Measurements from ENCODE around the gene TSSK3. TPM values are rescaled to one million over a fixed set of nuclear protein-coding genes. Genes with fewer than 3 reads are reported as not detected.

TSSK3 gene
- total and polyA plus RNA-seq, 9 of the 15 experiments (the other 6 are each of a cell fraction or from before 2014, with no cell fraction given): 0.27 to 2.8 (median 1.9) TPM

DNA sequence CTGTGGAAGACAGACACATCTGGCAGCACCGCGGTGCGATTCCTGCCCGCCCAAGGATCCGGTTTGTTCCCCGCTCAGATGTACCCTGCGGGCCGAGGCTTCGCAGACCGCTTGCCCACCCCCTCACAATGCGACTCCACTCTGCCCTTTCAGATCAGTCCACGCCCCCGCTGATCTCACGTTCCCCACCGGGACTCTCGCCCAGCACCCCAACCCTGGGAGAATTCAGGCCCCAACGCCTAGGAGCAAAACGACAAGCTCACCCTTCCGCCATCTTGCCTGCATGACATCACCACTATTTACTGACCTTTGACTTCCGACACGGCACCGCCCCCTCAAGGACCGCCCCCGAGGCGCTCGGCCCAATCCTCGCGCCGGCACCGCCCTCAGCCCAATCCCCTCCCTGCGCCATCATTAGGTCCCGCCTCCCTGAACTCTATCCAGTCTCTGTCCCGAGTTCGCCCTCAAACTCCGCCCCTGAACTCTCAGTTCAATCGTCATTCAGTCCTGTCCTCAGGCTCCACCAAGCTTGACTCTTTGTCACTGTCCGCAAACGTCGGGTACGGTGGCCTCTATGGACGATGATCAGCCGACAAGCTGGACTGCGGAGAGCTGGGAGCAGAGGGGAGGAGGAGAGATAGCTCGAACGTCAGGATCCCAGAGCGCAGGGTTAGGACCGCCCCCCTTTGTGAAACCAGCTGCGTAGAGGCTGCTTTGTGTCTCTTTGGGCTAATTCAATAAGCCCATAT, 32.0 kb downstream of the TSSK3 start, which contains the start of gene BSDC1 (continued):
- TF ChIP-seq, protein P1, sequence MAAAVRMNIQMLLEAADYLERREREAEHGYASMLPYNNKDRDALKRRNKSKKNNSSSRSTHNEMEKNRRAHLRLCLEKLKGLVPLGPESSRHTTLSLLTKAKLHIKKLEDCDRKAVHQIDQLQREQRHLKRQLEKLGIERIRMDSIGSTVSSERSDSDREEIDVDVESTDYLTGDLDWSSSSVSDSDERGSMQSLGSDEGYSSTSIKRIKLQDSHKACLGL (CRISPR knock-in tag; IDR thresholded peaks at IDR 0.05; ENCODE audit: borderline replicate concordance, poor library complexity, severe bottlenecking): no peak
- TF ChIP-seq SRSF7 (optimal IDR thresholded peaks at IDR 0.05; ENCODE audit: low read depth, low read length): no peak
- TF ChIP-seq HMG20A (CRISPR knock-in tag; conservative IDR thresholded peaks at IDR 0.05): no peak
- TF ChIP-seq, protein P2, sequence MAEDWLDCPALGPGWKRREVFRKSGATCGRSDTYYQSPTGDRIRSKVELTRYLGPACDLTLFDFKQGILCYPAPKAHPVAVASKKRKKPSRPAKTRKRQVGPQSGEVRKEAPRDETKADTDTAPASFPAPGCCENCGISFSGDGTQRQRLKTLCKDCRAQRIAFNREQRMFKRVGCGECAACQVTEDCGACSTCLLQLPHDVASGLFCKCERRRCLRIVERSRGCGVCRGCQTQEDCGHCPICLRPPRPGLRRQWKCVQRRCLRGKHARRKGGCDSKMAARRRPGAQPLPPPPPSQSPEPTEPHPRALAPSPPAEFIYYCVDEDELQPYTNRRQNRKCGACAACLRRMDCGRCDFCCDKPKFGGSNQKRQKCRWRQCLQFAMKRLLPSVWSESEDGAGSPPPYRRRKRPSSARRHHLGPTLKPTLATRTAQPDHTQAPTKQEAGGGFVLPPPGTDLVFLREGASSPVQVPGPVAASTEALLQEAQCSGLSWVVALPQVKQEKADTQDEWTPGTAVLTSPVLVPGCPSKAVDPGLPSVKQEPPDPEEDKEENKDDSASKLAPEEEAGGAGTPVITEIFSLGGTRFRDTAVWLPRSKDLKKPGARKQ (CRISPR knock-in tag; IDR thresholded peaks at IDR 0.05): no peak
- TF ChIP-seq ARID2 (IDR thresholded peaks at IDR 0.05): no peak
- peak; percentile 83 for TF ChIP-seq HMGN3 (IDR thresholded peaks at IDR 0.05; ENCODE audit: borderline replicate concordance, extremely low read depth, insufficient read length, low read depth, low read length)
- TF ChIP-seq ZNF766 (CRISPR knock-in tag; conservative IDR thresholded peaks at IDR 0.05): no peak
- peak; percentile 60 for TF ChIP-seq ZNF316 (IDR thresholded peaks at IDR 0.05)
- TF ChIP-seq, protein P3, sequence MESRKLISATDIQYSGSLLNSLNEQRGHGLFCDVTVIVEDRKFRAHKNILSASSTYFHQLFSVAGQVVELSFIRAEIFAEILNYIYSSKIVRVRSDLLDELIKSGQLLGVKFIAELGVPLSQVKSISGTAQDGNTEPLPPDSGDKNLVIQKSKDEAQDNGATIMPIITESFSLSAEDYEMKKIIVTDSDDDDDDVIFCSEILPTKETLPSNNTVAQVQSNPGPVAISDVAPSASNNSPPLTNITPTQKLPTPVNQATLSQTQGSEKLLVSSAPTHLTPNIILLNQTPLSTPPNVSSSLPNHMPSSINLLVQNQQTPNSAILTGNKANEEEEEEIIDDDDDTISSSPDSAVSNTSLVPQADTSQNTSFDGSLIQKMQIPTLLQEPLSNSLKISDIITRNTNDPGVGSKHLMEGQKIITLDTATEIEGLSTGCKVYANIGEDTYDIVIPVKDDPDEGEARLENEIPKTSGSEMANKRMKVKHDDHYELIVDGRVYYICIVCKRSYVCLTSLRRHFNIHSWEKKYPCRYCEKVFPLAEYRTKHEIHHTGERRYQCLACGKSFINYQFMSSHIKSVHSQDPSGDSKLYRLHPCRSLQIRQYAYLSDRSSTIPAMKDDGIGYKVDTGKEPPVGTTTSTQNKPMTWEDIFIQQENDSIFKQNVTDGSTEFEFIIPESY (CRISPR knock-in tag; IDR thresholded peaks at IDR 0.05): peak; percentile 89
- peak; percentile 32 for TF ChIP-seq POU5F1 (IDR thresholded peaks at IDR 0.05; ENCODE audit: borderline replicate concordance, low read depth, low read length, partially characterized antibody)
- TF ChIP-seq FOSL1 (tag; conservative IDR thresholded peaks at IDR 0.05): peak; percentile 74
- TF ChIP-seq POLR2H (tag; IDR thresholded peaks at IDR 0.05; ENCODE audit: low read depth): peak; percentile 81
- TF ChIP-seq, protein P4, sequence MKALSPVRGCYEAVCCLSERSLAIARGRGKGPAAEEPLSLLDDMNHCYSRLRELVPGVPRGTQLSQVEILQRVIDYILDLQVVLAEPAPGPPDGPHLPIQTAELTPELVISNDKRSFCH (CRISPR knock-in tag; IDR thresholded peaks at IDR 0.05): no peak
- TF ChIP-seq, protein P4 (tag; IDR thresholded peaks at IDR 0.05): peak; percentile 77; the same call in 1 of the 2 replicates
- TF ChIP-seq NONO (IDR thresholded peaks at IDR 0.05; ENCODE audit: low read depth in 2 of 2, low read length in 1 of 2): peak in 1 of 2 experiments; percentile 25; a peak in 1 of 4 replicates
- TF ChIP-seq RFX5 (IDR thresholded peaks at IDR 0.05; ENCODE audit: low read depth, low read length): 0 out of 2 replicates have a peak, but pooled peaks have one; percentile 16
- peak; percentile 41; the same call in 1 of the 2 replicates for TF ChIP-seq GTF2F1 (IDR thresholded peaks at IDR 0.05; ENCODE audit: low read depth, low read length)
- TF ChIP-seq, protein P5, sequence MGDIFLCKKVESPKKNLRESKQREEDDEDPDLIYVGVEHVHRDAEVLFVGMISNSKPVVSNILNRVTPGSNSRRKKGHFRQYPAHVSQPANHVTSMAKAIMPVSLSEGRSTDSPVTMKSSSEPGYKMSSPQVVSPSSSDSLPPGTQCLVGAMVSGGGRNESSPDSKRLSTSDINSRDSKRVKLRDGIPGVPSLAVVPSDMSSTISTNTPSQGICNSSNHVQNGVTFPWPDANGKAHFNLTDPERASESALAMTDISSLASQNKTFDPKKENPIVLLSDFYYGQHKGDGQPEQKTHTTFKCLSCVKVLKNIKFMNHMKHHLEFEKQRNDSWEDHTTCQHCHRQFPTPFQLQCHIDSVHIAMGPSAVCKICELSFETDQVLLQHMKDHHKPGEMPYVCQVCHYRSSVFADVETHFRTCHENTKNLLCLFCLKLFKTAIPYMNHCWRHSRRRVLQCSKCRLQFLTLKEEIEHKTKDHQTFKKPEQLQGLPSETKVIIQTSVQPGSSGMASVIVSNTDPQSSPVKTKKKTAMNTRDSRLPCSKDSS (IDR thresholded peaks at IDR 0.05; ENCODE audit: low read depth, partially characterized antibody): no peak
- TF ChIP-seq HDAC6 (IDR thresholded peaks at IDR 0.05; ENCODE audit: low read depth, low read length): no peak
- peak in 1 of 2 experiments; percentile 48; a peak in 1 of 4 replicates for TF ChIP-seq TEAD1 (CRISPR knock-in tag; IDR thresholded peaks at IDR 0.05)
